Measurements from ENCODE around the gene RASGRP2. TPM values are rescaled to one million over a fixed set of nuclear protein-coding genes. Genes with fewer than 3 reads are reported as not detected.

Gene RASGRP2
- total RNA-seq, 2 experiments from 2014 or later: 668 to 672 TPM

- H3K27me3 Mint-ChIP-seq: peaks cover 78% of the 10 kb centered on the region
- H3K4me1 Mint-ChIP-seq (ENCODE audit: low read depth): no peaks in the 10 kb centered on the region
- DNase-seq (no peak), ATAC-seq (ENCODE audit: poor library complexity) (no peak)
- H3K36me3 Mint-ChIP-seq (ENCODE audit: low read depth): no peaks in the 10 kb centered on the region
- POLR2A ChIA-PET: no interaction called here
- H3K36me3 ChIP-seq (ENCODE audit: insufficient read depth, low read length): no peaks in the 10 kb centered on the region
- peaks cover 10% of the 10 kb centered on the region for H3K4me1 ChIP-seq (ENCODE audit: insufficient read depth, low read length)
- intact Hi-C loops (cut with DNase I, micrococcal nuclease): no loop called here
- H3K27ac Mint-ChIP-seq: no peak overlapping the region
- H3K9me3 ChIP-seq (ENCODE audit: control insufficient read depth in 1 of 2, insufficient read depth in 1 of 2, low read length in 2 of 2): peaks cover 0 to 10% of the 10 kb centered on the region in 2 experiments
- no peak overlapping the region for H3K4me3 ChIP-seq (ENCODE audit: low read length)
- no peak for TF ChIP-seq CTCF (IDR thresholded peaks at IDR 0.05)
- no peak overlapping the region for H3K4me3 Mint-ChIP-seq
- H3K9me3 Mint-ChIP-seq: no peaks in the 10 kb centered on the region
- peaks cover 50 to 53% of the 10 kb centered on the region in 2 experiments for H3K27me3 ChIP-seq (ENCODE audit: control insufficient read depth in 1 of 2, insufficient read depth in 2 of 2, low read length in 2 of 2)
- CTCF ChIA-PET: interaction anchor here (1.4 to 1.5 kb wide), 2 partner anchors 9 to 30 kb away, joined by 3 read pairs; no protein-coding TSS in a partner anchor
- no peak overlapping the region for H3K27ac ChIP-seq (ENCODE audit: low read depth in 1 of 2, low read length in 2 of 2)
Measured at GRCh38 chr11:64718084-64718779, 25.7 kb downstream of the RASGRP2 start.

- CTCF ChIA-PET: no interaction called here
- Mint-ChIP-seq H3K27me3 (peaks cover 78% of the 10 kb centered on the region), H3K27ac (no peak overlapping the region), H3K9me3 (no peaks in the 10 kb centered on the region), H3K4me3 (no peak overlapping the region), H3K4me1 (ENCODE audit: low read depth) (peaks cover 3% of the 10 kb centered on the region), H3K36me3 (ENCODE audit: low read depth) (no peaks in the 10 kb centered on the region)
- peaks cover 0 to 13% of the 10 kb centered on the region in 2 experiments for H3K9me3 ChIP-seq (ENCODE audit: control insufficient read depth in 1 of 2, insufficient read depth in 1 of 2, low read length in 2 of 2)
- TF ChIP-seq CTCF (IDR thresholded peaks at IDR 0.05): no peak
- DNase-seq: no peak
- H3K27me3 ChIP-seq (ENCODE audit: control insufficient read depth in 1 of 2, insufficient read depth in 2 of 2, low read length in 2 of 2): peaks cover 53 to 54% of the 10 kb centered on the region in 2 experiments
- no peak overlapping the region for H3K27ac ChIP-seq (ENCODE audit: low read depth in 1 of 2, low read length in 2 of 2)
- intact Hi-C loops (cut with DNase I, micrococcal nuclease): no loop called here
- H3K4me1 ChIP-seq (ENCODE audit: insufficient read depth, low read length): peaks cover 9% of the 10 kb centered on the region
- H3K4me3 ChIP-seq (ENCODE audit: low read length): no peak overlapping the region
- ATAC-seq (ENCODE audit: poor library complexity): no peak
- POLR2A ChIA-PET: no interaction called here
- H3K36me3 ChIP-seq (ENCODE audit: insufficient read depth, low read length): no peaks in the 10 kb centered on the region
Measured at GRCh38 chr11:64717268-64717578, 26.7 kb downstream of the RASGRP2 start.

GRCh38 chr11:64716473-64717267, 27.3 kb downstream of the RASGRP2 start:
- H3K27ac Mint-ChIP-seq: no peak overlapping the region
- no peaks in the 10 kb centered on the region for H3K36me3 ChIP-seq (ENCODE audit: insufficient read depth, low read length)
- H3K4me3 Mint-ChIP-seq: no peak overlapping the region
- no peak overlapping the region for H3K4me3 ChIP-seq (ENCODE audit: low read length)
- TF ChIP-seq CTCF (IDR thresholded peaks at IDR 0.05): no peak
- peaks cover 11% of the 10 kb centered on the region for H3K4me1 ChIP-seq (ENCODE audit: insufficient read depth, low read length)
- peaks cover 0 to 19% of the 10 kb centered on the region in 2 experiments for H3K9me3 ChIP-seq (ENCODE audit: control insufficient read depth in 1 of 2, insufficient read depth in 1 of 2, low read length in 2 of 2)
- H3K27ac ChIP-seq (ENCODE audit: low read depth in 1 of 2, low read length in 2 of 2): no peak overlapping the region
- intact Hi-C loops (cut with DNase I, micrococcal nuclease): no loop called here
- POLR2A ChIA-PET: interaction anchor here (0.5 to 0.6 kb wide), 2 partner anchors 10 to 44 kb away, joined by 3 read pairs; no protein-coding TSS in a partner anchor
- no peaks in the 10 kb centered on the region for H3K9me3 Mint-ChIP-seq
- no peak for DNase-seq
- H3K36me3 Mint-ChIP-seq (ENCODE audit: low read depth): no peaks in the 10 kb centered on the region
- no peak for ATAC-seq (ENCODE audit: poor library complexity)
- H3K27me3 ChIP-seq (ENCODE audit: control insufficient read depth in 1 of 2, insufficient read depth in 2 of 2, low read length in 2 of 2): peaks cover 53 to 54% of the 10 kb centered on the region in 2 experiments
- CTCF ChIA-PET: no interaction called here
- H3K27me3 Mint-ChIP-seq: peaks cover 83% of the 10 kb centered on the region
- H3K4me1 Mint-ChIP-seq (ENCODE audit: low read depth): peaks cover 9% of the 10 kb centered on the region

Data from CD4-positive, alpha-beta T cell (primary cell).